GM12874 (cell line): Measurements from ENCODE around the gene SELPLG.

ENCODE experiments used
- CTCF ChIP-seq: IDR thresholded peaks from 2 replicates; pipeline ENCODE4 v1.5.1; 2011; ENCODE audit warnings: low read depth, mild to moderate bottlenecking, control low read depth, low read length, moderate library complexity; ENCODE audit not compliant: insufficient read depth

The SELPLG gene

GRCh38 chr12:108599948-108600701, 33.6 kb downstream of the SELPLG start:
- no peak for TF ChIP-seq CTCF

- TF ChIP-seq CTCF = no peak
Measured at GRCh38 chr12:108599541-108599940, 34.2 kb downstream of the SELPLG start.

- TF ChIP-seq CTCF = no peak
Measured at GRCh38 chr12:108598553-108599250, 35.0 kb downstream of the SELPLG start.

GRCh38 chr12:108597559-108598471, 35.9 kb downstream of the SELPLG start, which contains the start of gene TMEM119:
Gene TMEM119, minus strand, starts transcription at chr12:108598084. Its CDS starts 5,701 bp downstream, at chr12:108592383.
- no peak for TF ChIP-seq CTCF

GRCh38 chr12:108596854-108597558, 36.7 kb downstream of the SELPLG start:
- TF ChIP-seq CTCF = no peak

- TF ChIP-seq CTCF = no peak
Measured at GRCh38 chr12:108595711-108596647, 37.7 kb downstream of the SELPLG start.
